HUES6 (cell line): ENCODE data around the gene COL25A1.
"Not testable (repeated sequence)": the region's sequence is repeated elsewhere in the genome, so short reads cannot be mapped to it uniquely, and the experiment has no call there.

Experiments
- H3K27ac ChIP-seq: 2 replicates; pipeline ENCODE4 v1.7.0; 2013; ENCODE audit warnings: low read depth, mild to moderate bottlenecking, low read length, inconsistent platforms
- H3K27me3 ChIP-seq: 2 replicates; pipeline ENCODE4 v1.6.1; 2013; ENCODE audit warnings: low read length; ENCODE audit not compliant: control insufficient read depth, insufficient read depth
- H3K36me3 ChIP-seq: 2 replicates; pipeline ENCODE4 v1.6.1; 2013; ENCODE audit warnings: low read length; ENCODE audit not compliant: control insufficient read depth, insufficient read depth
- H3K4me1 ChIP-seq: 2 replicates; pipeline ENCODE4 v1.6.1; 2013; ENCODE audit warnings: low read length; ENCODE audit not compliant: control insufficient read depth, insufficient read depth
- H3K4me3 ChIP-seq: 2 replicates; pipeline ENCODE4 v1.5.1; 2013; ENCODE audit warnings: low read depth, low read length
- H3K9ac ChIP-seq: one replicate; pipeline ENCODE4 v1.6.1; 2013; ENCODE audit warnings: mild to moderate bottlenecking, low read length
- H3K9me3 ChIP-seq: 2 replicates; pipeline ENCODE4 v1.6.1; 2013; ENCODE audit warnings: low read depth, low read length; ENCODE audit not compliant: control insufficient read depth, insufficient read depth

COL25A1 gene

DNA sequence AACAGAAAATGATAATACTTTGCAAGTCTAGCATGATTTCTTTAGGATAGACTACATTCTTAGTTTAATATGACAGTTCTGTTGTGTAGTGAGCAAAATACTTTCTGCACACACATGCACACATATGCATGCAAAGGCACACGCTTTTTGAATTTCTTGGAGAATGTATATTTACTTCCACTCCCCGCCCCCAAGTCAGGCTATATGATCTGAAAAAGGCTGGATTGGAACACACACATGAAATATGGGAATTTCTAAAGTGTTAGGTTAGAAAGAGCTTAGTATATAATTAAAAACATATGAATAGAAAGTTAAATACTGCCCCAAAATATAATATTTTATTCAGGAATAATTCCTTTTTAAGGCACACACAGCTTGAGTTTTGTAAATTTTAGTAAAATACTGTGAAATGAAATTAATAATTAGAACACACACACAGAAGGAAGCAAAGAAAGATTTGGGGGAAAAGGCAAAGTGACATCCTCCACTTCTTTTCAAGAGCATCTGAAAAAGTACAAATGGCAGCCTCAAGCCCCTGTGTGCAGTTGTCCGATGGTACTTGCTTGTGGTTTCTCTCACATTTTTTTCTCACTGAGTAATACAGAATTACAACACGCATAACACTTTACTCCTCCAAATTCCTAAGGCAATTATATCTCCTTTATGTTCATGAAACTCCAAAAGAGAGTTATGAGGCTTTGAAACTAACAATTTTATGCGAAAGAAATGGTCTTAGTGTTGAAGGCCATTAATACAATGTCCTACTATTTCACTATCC lies 310.7 kb downstream of the COL25A1 start:
- Histone ChIP-seq H3K9ac (no peak overlapping the region), H3K9me3 (no peaks in the 10 kb centered on the region), H3K36me3 (no peaks in the 10 kb centered on the region), H3K4me3 (no peak overlapping the region), H3K27ac (no peak overlapping the region), H3K27me3 (no peaks in the 10 kb centered on the region), H3K4me1 (peaks cover 6% of the 10 kb centered on the region; the same call in 1 of the 2 replicates)

DNA sequence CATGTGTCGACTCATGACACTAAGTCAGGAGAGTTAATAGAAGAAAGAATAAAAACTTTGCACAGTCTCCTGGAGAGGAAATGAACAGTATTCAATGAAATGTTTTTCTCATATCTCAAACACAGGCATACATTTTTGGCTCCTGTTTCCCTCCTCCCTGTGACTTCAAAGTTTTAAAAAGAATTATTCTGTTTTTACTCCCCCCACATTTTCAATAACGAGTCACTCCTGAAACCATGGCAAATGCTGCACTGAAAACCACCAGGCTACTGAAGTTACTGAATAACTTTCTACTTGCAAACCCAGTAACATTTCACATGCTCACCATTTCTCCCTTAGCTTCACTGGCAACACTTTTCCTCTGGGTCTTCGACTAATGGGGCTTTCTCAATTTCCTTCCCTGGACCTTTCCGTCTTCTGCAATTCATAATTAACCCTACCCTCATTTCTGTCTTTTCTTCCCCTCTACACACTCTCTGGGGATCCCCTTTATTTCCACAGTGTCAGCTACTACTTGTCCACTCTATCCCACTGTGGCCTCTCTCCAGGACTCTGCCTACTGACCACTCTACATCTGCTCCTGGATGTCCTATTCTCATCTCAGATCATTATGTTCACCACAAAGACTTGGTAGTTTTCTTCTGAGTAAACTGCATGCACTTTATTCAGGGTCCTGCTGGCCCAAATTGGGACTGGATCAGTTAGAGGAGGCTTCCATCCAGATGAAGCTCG lies 313.8 kb downstream of the COL25A1 start:
- Histone ChIP-seq H3K27ac (no peak overlapping the region), H3K9ac (no peak overlapping the region), H3K4me1 (no peaks in the 10 kb centered on the region), H3K9me3 (no peaks in the 10 kb centered on the region), H3K36me3 (no peaks in the 10 kb centered on the region), H3K4me3 (no peak overlapping the region), H3K27me3 (no peaks in the 10 kb centered on the region)

DNA sequence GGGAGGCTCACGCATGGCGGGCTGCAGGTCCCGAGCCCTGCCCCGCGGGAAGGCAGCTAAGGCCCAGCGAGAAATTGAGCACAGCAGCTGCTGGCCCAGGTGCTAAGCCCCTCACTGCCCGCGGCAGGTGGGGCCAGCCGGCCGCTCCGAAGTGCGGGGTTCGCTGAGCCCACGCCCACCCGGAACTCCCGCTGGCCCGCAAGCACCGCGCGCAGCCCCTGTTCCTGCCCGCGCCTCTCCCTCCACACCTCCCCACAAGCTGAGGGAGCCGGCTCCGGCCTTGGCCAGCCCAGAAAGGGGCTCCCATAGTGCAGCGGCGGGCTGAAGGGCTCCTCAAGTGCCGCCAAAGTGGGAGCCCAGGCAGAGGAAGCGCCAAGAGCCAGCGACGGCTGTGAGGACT lies 318.0 kb downstream of the COL25A1 start:
- H3K9me3 ChIP-seq, H3K9ac ChIP-seq, H3K4me1 ChIP-seq, H3K27ac ChIP-seq, H3K4me3 ChIP-seq, H3K36me3 ChIP-seq, H3K27me3 ChIP-seq: not testable (repeated sequence)

DNA sequence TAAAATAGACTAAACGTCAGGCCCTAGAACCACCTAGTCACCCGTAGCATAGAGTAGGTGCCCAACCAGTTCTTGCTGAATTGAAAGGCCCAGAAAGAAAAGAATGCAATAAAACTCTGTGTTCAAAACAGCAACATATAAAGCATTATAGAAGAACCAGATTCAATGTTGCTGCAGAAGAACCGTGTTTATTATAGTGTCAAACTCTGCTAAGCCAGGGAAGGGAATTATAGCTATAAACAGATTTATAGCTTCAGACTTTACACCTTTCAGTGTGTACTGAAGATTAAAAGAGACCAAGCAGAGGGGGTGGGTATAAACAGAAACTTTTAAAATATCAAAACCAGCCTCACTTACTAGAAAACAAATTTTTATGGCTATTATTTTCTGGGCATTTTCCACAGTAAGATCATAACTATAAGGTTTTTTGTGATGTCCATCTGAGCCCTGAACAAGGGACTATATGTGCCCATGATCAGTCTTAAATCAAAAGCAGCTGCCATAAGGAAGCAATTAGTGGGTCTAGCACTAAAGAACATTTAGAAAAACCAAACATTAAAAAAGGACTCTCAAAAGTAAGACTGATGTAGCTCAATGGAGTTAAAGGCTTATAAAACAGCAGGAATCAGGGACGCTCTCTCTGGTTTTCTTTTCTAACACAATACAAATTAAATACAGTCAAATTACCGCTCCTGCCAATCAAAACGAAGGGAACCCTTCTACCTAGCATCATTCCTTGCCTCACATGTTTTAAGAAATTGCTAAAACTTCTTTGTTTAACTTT lies 319.9 kb downstream of the COL25A1 start:
- H3K27me3 ChIP-seq, result no peaks in the 10 kb centered on the region
- no peaks in the 10 kb centered on the region for H3K9me3 ChIP-seq
- no peak overlapping the region for H3K9ac ChIP-seq
- H3K4me3 ChIP-seq, result no peak overlapping the region
- no peaks in the 10 kb centered on the region for H3K36me3 ChIP-seq
- H3K4me1 ChIP-seq, result no peaks in the 10 kb centered on the region
- H3K27ac ChIP-seq, result no peak overlapping the region

DNA sequence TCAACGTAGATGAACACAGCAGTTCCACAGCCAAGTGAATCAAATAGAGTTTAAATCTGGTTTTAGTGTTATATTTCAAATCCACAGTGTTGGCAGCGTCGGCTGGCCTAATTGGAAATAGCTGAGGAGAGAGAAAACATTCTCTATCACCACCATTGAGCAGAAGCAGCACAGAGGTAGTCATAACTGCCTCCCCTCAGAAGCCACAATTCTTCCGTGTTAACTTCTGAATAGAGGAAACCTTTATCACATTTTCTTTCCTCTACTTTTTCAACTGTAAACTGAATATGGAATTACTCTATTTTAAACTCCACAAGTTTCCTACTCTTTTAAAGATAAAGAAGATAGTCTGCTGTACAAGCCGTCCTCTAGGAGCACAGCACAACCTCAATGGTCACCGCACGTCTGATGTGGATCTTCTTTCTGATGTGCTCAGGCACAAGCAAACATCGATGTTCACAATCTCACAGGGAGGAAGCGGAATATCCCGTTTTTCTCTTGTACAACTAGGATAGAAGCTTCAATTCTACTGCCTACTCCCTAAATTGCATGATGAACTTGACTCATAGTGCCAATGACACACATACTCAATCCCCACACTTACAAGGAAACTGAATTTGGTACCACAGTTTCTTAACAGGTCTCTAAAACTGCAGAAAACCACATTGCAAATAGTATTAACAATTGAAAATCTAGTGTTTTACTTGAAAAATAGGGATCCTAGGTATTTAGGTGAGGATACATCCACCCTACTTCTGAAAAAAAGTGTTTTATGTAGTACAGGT lies 321.8 kb downstream of the COL25A1 start:
- no peaks in the 10 kb centered on the region for H3K27me3 ChIP-seq
- no peaks in the 10 kb centered on the region for H3K9me3 ChIP-seq
- no peaks in the 10 kb centered on the region for H3K4me1 ChIP-seq
- no peak overlapping the region for H3K4me3 ChIP-seq
- H3K36me3 ChIP-seq, result no peaks in the 10 kb centered on the region
- H3K27ac ChIP-seq, result no peak overlapping the region
- H3K9ac ChIP-seq, result no peak overlapping the region

DNA sequence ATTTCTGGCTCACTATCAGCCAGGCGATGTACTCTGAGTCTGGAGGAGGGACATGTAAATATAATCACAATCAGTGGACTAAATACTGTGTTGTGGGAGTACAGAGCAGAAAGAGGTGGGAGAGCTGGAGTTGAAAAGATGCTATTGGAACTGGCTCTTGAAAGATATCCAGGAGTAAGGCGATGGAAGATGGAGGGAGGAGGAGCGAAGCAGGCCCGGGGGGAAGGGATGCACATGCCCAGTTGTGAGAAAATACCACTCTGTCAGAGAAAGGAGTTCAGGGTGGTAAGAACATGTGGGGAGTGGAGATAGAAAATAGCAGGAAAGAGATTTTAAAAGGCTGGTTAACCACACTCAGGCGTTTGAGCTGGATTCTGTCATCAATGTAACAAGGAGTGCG lies 322.7 kb downstream of the COL25A1 start:
- Histone ChIP-seq H3K27me3 (no peaks in the 10 kb centered on the region), H3K9ac (no peak overlapping the region), H3K4me3 (no peak overlapping the region), H3K4me1 (no peaks in the 10 kb centered on the region), H3K9me3 (no peaks in the 10 kb centered on the region), H3K27ac (no peak overlapping the region), H3K36me3 (no peaks in the 10 kb centered on the region)

DNA sequence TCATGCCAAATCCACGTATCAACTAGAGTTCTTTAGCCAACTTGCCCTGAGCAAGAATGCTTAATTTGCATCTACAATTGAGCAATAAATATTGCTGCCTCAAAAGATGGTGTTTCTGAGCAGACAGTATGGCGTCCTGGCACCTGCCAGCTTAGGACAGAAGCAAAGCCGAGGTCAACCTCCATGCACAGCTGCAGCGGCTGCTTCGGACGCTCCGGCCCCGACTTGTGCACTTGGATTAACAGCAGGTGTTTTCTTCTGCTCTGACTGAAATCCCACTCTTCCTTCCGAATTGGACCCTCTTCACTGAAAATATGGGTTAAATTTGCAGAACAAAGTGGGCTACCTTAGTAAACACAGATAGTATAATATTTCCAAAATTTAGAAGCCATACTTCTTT lies 324.4 kb downstream of the COL25A1 start:
- H3K27me3 ChIP-seq, result no peaks in the 10 kb centered on the region
- H3K4me1 ChIP-seq, result no peaks in the 10 kb centered on the region
- H3K36me3 ChIP-seq, result no peaks in the 10 kb centered on the region
- no peak overlapping the region for H3K9ac ChIP-seq
- H3K27ac ChIP-seq, result no peak overlapping the region
- no peaks in the 10 kb centered on the region for H3K9me3 ChIP-seq
- no peak overlapping the region for H3K4me3 ChIP-seq

DNA sequence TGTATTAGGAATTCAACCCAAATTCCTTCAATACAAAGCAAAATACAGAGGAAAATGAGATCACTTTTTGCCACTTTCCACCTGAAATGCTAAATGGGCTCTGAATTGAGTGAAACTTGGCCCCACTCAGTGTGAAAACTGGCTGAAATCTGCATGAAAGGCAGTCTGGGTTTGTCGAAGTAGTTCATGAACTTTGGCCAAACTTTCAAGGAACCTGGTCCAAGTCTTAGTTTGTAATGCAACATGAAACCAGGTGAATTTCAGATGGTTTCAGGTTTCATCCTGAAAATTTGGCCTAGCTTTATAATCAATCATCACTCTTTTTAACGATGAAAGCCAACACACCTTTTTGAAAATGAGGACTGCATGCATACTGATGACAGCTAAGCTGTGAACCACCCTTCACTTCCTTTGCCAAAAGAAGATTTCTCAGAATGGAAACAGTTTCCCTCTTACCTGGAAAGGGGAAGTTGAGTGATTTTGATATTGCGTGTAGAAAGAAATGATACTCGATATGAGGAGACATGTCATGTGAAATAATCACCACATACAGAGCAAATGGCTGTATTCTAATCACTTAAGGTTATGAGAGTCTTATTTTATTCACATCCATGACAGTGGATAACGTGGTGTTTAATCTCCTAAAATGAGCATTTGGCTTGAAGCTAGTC lies 329.7 kb downstream of the COL25A1 start:
- no peaks in the 10 kb centered on the region for H3K27me3 ChIP-seq
- H3K27ac ChIP-seq, result no peak overlapping the region
- H3K4me3 ChIP-seq, result no peak overlapping the region
- no peak overlapping the region for H3K9ac ChIP-seq
- H3K4me1 ChIP-seq, result no peaks in the 10 kb centered on the region
- H3K36me3 ChIP-seq, result no peaks in the 10 kb centered on the region
- no peaks in the 10 kb centered on the region for H3K9me3 ChIP-seq

DNA sequence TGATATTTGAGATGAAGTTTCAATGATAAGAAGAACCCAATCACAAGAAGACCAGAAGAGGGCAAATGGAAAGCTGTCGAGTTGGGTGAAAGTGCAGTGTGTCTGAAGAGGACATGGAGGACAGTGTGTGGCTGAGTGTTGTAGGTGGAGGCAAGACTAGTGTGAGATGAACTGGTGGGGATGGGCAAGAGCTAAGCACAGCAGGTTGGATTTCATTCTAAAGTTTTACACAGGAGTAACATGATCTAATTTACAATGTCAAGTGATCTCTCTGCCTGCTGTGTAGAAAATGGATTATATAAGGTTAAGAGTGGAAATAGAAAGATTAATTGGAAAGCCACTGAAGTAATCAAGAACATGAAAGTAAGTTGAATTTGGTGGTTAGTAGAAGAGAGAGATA lies 331.0 kb downstream of the COL25A1 start:
- H3K36me3 ChIP-seq, result no peaks in the 10 kb centered on the region
- no peak overlapping the region for H3K4me3 ChIP-seq
- no peaks in the 10 kb centered on the region for H3K27me3 ChIP-seq
- no peaks in the 10 kb centered on the region for H3K9me3 ChIP-seq
- H3K4me1 ChIP-seq, result no peaks in the 10 kb centered on the region
- H3K9ac ChIP-seq, result no peak overlapping the region
- H3K27ac ChIP-seq, result no peak overlapping the region

DNA sequence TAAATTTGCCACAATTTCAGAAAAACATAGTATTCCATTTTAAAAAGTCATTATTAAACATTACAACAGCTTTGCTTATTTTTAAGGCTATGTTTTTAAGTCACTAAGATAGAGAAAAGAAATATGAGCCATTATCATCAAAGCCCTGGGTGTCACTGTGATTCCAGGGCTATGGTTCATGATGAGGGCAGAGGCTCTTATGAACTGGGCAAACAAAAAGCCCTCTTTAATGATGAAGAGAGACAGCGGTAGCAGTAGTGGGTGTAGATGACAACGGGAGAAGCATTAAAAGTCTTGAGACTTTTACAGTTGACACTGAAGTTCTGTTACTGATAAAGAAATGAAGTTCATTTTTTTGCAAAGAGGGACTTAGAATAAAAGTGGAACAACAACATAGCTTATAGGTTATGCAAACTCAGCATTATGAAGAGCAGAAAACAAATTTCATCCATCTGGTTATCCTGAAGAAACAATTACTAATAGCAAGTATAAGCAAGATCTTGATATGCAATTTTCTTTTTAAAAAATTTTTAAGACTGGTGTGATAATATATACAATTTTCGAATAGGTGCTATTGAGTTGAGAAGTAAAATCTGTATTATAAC lies 336.9 kb downstream of the COL25A1 start:
- H3K9ac ChIP-seq, result no peak overlapping the region
- H3K36me3 ChIP-seq, result no peaks in the 10 kb centered on the region
- no peak overlapping the region for H3K27ac ChIP-seq
- no peaks in the 10 kb centered on the region for H3K9me3 ChIP-seq
- no peaks in the 10 kb centered on the region for H3K27me3 ChIP-seq
- no peaks in the 10 kb centered on the region for H3K4me1 ChIP-seq
- no peak overlapping the region for H3K4me3 ChIP-seq
